Right atrium auricular region (tissue), 2 donors: ENCODE measurements around the gene MYBL2. TPM values are rescaled to one million over a fixed set of nuclear protein-coding genes. Genes with fewer than 3 reads are reported as not detected.
A peak's percentile ranks its signal among the peaks of the same experiment; 100 is the strongest.

ENCODE experiments used
- DNase-seq: peaks from one replicate; pipeline ENCODE4 v3.0.0-alpha.2; 2019; ENCODE audit warnings: low spot score
- H3K27ac ChIP-seq, 2 donors: fragments of 200-600 bp; sonication (generic); 1 replicate in 1 of 2; 2 replicates in 1 of 2; pipeline ENCODE4 v1.5.1; 2016 to 2019
- H3K27me3 ChIP-seq, 2 donors: fragments of 200-600 bp; sonication (generic); one replicate each; pipeline versions ENCODE4 v1.5.1 to v1.6.0; 2017 to 2019
- H3K36me3 ChIP-seq: fragments of 200-600 bp; sonication (generic); one replicate; pipeline ENCODE4 v1.5.1; 2016
- H3K4me1 ChIP-seq, 2 donors: fragments of 200-600 bp; sonication (generic); one replicate each; pipeline versions ENCODE4 v1.5.1 to v1.6.0; 2017 to 2019
- H3K4me3 ChIP-seq, 2 donors: fragments of 200-600 bp; sonication (generic); 1 replicate in 1 of 2; 2 replicates in 1 of 2; pipeline ENCODE4 v1.5.1; 2017 to 2019; ENCODE audit warnings: mild to moderate bottlenecking in 1 of 2, moderate library complexity in 1 of 2
- H3K9me3 ChIP-seq, 2 donors: fragments of 200-600 bp; sonication (generic); one replicate each; pipeline ENCODE4 v1.5.1; 2019
- total RNA-seq, 2 donors: library from RNA; depleted of rRNA; stranded (reverse); fragments of >200 nt; gene quantifications; one replicate each; pipeline ENCODE4 v1.1.0, GENCODE V29; 2016
- TF ChIP-seq, protein P1 (sequence below), 2 donors: fragments of 200-600 bp; sonication (generic); IDR thresholded peaks; one replicate each; pipeline ENCODE4 v1.5.1; 2019; ENCODE audit warnings: antibody characterized with exemption in 2 of 2

MYBL2 gene
- total RNA-seq, 2 donors from 2014 or later: not detected

DNA sequence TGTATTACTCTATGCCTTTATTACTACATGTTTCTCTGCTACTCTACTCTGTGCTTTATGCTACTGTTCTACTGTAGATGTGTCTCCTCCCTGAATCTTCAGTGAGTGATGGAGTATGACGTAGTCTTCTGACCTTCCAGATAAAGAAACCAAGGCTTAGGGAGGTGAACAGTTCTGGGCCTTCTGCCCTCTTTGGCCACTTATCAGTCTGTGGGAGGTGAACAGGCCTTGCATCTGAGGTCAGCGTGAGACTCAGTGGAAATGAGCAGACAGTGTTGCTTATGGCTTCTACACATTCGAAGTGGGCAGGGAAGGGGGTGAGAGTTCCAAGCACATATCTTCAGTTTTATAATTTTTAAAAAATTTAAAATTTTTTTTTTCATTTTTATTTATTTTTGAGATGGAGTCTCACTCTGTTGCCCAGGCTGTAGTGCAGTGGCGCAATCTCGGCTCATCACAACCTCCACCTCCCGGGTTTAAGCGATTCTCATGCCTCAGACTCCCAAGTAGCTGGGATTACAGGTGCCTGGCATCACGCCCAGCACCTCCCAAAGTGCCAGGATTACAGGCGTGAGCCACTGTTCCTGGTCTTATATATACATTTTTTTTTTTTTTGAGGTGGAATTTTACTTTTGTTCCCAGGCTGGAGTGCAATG is 24.2 kb downstream of the MYBL2 start:
- H3K4me3 ChIP-seq: no peak overlapping the region
- H3K27me3 ChIP-seq: no peaks in the 10 kb centered on the region
- H3K4me1 ChIP-seq: no peaks in the 10 kb centered on the region
- H3K9me3 ChIP-seq: no peaks in the 10 kb centered on the region
- H3K36me3 ChIP-seq: no peaks in the 10 kb centered on the region
- DNase-seq: no peak
- H3K27ac ChIP-seq: no peak overlapping the region
- TF ChIP-seq, protein P1, sequence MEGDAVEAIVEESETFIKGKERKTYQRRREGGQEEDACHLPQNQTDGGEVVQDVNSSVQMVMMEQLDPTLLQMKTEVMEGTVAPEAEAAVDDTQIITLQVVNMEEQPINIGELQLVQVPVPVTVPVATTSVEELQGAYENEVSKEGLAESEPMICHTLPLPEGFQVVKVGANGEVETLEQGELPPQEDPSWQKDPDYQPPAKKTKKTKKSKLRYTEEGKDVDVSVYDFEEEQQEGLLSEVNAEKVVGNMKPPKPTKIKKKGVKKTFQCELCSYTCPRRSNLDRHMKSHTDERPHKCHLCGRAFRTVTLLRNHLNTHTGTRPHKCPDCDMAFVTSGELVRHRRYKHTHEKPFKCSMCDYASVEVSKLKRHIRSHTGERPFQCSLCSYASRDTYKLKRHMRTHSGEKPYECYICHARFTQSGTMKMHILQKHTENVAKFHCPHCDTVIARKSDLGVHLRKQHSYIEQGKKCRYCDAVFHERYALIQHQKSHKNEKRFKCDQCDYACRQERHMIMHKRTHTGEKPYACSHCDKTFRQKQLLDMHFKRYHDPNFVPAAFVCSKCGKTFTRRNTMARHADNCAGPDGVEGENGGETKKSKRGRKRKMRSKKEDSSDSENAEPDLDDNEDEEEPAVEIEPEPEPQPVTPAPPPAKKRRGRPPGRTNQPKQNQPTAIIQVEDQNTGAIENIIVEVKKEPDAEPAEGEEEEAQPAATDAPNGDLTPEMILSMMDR (IDR thresholded peaks at IDR 0.05): no peak

DNA sequence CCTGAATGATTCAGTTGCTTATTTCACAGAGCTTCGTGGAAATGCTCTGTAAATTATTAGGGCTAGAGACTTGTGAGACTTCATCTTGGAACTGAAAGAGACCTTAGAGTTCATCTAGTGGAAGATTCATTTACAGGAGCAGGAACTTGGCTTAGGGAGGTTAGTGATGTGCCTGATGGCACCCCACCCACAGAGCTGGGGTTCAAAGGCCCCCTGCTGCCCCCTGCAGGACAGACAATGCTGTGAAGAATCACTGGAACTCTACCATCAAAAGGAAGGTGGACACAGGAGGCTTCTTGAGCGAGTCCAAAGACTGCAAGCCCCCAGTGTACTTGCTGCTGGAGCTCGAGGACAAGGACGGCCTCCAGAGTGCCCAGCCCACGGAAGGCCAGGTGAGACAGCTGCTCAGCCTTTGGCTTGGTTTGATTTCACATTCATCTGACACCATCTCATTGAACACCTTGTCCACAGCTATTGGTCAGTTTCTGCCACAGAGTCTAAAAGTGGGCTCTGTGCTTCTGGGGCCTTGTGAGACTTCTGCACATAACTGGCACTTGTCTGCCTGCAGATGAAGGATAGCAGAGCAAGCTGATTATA is 25.1 kb downstream of the MYBL2 start:
- Histone ChIP-seq H3K4me1 (no peaks in the 10 kb centered on the region), H3K9me3 (no peaks in the 10 kb centered on the region), H3K27me3 (no peaks in the 10 kb centered on the region), H3K27ac (no peak overlapping the region), H3K36me3 (no peaks in the 10 kb centered on the region), H3K4me3 (no peak overlapping the region)
- DNase-seq: no peak
- TF ChIP-seq, protein P1 (IDR thresholded peaks at IDR 0.05): peak in 1 of 2 donors; percentile 51

DNA sequence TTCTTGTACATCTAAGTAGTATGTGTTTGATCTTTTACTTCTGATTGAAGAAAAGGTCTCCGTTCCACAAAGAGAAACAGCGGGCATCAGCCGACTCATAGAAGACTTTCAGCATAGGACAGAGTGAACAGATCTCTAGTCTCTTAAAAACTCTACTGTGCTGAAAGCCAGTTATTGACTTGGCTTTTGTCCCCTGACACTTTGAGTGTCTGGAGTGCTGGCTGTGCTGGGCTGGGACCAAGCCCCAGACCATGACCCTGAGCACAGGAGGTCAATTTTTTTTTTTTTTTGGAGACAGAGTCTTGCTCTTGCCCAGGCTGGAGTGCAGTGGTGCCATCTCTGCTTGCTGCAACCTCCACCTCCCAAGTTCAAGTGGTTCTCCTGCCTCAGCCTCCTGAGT is 27.8 kb downstream of the MYBL2 start:
- Histone ChIP-seq H3K4me3 (no peak overlapping the region), H3K9me3 (no peaks in the 10 kb centered on the region), H3K4me1 (no peaks in the 10 kb centered on the region), H3K36me3 (no peaks in the 10 kb centered on the region), H3K27ac (no peak overlapping the region), H3K27me3 (no peaks in the 10 kb centered on the region)
- TF ChIP-seq, protein P1 (IDR thresholded peaks at IDR 0.05): no peak
- DNase-seq: no peak

DNA sequence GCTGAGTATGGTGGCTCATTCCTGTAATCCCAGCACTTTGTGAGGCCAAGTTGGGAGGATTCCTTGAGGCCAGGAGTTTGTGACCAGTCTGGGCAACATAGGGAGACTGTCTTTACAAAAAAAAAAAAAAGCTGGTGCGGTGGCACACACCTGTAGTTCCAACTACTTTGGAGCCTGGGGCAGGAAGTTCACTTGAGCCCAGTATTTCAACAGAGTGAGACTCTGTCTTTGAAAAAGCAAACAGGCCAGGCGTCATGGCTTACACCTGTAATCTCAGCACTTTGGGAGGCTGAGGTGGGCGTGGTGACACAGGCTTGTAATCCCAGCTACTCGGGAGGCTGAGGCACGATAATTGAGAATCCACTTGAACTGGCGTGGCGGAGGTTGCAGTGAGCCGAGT is 28.7 kb downstream of the MYBL2 start:
- H3K9me3 ChIP-seq: no peaks in the 10 kb centered on the region
- no peaks in the 10 kb centered on the region for H3K27me3 ChIP-seq
- H3K27ac ChIP-seq: no peak overlapping the region
- DNase-seq: no peak
- TF ChIP-seq, protein P1 (IDR thresholded peaks at IDR 0.05): no peak
- H3K4me1 ChIP-seq: no peaks in the 10 kb centered on the region
- H3K4me3 ChIP-seq: no peak overlapping the region
- H3K36me3 ChIP-seq: no peaks in the 10 kb centered on the region

DNA sequence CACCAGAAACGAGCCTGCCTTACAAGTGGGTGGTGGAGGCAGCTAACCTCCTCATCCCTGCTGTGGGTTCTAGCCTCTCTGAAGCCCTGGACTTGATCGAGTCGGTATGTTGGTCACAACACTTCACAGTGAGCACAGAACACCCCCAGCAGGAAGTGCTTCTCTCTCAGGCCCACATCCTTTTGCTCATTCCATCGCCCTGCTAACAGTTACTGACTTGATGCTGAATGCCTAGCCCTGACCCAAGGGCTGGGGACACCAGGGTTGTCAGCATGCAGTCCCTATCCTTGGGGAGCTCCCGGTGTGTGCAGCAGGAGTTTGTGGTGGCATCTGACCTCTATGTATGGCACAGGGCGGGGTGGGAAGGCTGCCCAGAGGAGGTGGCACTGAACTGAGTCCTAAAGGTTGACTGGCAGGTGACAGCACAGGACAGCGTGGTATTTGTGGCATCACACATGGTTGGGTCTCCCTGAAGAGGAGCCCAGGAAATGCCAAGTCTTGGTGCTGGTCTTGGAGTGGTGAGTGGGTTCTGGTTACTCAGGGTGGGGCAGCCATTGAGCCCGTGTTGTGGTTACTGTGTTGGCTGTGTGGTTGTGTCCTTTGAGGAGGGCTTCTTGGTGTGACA is 33.1 kb downstream of the MYBL2 start:
- no peak for DNase-seq
- TF ChIP-seq, protein P1 (IDR thresholded peaks at IDR 0.05): no peak
- no peaks in the 10 kb centered on the region for H3K9me3 ChIP-seq
- no peaks in the 10 kb centered on the region for H3K36me3 ChIP-seq
- H3K27me3 ChIP-seq: no peaks in the 10 kb centered on the region
- no peak overlapping the region for H3K27ac ChIP-seq
- H3K4me1 ChIP-seq: no peaks in the 10 kb centered on the region
- no peak overlapping the region for H3K4me3 ChIP-seq
